Measurements from ENCODE around the gene DSCAM.

GRCh38 chr21:40837456-40837855 is 9.5 kb downstream of the DSCAM start:
- TF ChIP-seq CTCF (IDR thresholded peaks at IDR 0.05) = no peak
- no peak for TF ChIP-seq TCF7 (CRISPR knock-in tag; IDR thresholded peaks at IDR 0.05; ENCODE audit: low read depth)
- TF ChIP-seq USF1 (CRISPR knock-in tag; IDR thresholded peaks at IDR 0.05) = no peak
- TF ChIP-seq ZNF232 (CRISPR knock-in tag; IDR thresholded peaks at IDR 0.05) = no peak
- no peak for TF ChIP-seq FOXK1 (CRISPR knock-in tag; IDR thresholded peaks at IDR 0.05)
- TF ChIP-seq CREB1 (CRISPR knock-in tag; IDR thresholded peaks at IDR 0.05) = no peak
- TF ChIP-seq GTF2I (CRISPR knock-in tag; conservative IDR thresholded peaks at IDR 0.05) = no peak
- TF ChIP-seq ATF6 (CRISPR knock-in tag; IDR thresholded peaks at IDR 0.05) = no peak
- TF ChIP-seq STAT6 (CRISPR knock-in tag; conservative IDR thresholded peaks at IDR 0.05; ENCODE audit: low read depth) = no peak
